Activated naive CD8-positive, alpha-beta T cell treated with anti-CD3 and anti-CD28 coated beads, Interleukin-2, amount 50 U/mL, for 24 hours (primary cell): ENCODE data around the gene GTF3C6.
"Not testable (repeated sequence)": the region's sequence is repeated elsewhere in the genome, so short reads cannot be mapped to it uniquely, and the experiment has no call there.

ENCODE experiments used
- ATAC-seq: fragments of 150-1000 bp; cut with Tn5 transposase; one replicate; pipeline ENCODE4 v1.10.0; 2021
- DNase-seq: peaks from one replicate; pipeline ENCODE4 v3.0.0; 2021
- H3K27ac Mint-ChIP-seq: one replicate; pipeline ENCODE4 v1.8.0; 2021; ENCODE audit warnings: mild to moderate bottlenecking, mixed read lengths
- H3K27me3 Mint-ChIP-seq: one replicate; pipeline ENCODE4 v1.8.0; 2021; ENCODE audit warnings: mixed read lengths
- H3K36me3 Mint-ChIP-seq: one replicate; pipeline ENCODE4 v1.8.0; 2021; ENCODE audit warnings: low read depth, mixed read lengths
- H3K4me1 Mint-ChIP-seq: one replicate; pipeline ENCODE4 v1.8.0; 2021; ENCODE audit warnings: mixed read lengths
- H3K4me3 Mint-ChIP-seq: one replicate; pipeline ENCODE4 v1.8.0; 2021; ENCODE audit warnings: mild to moderate bottlenecking, moderate library complexity, mixed read lengths
- H3K9me3 Mint-ChIP-seq: one replicate; pipeline ENCODE4 v1.8.0; 2021; ENCODE audit warnings: mixed read lengths

GTF3C6 gene

GRCh38 chr6:111011360-111012142 is 53.0 kb downstream of the GTF3C6 start:
- Mint-ChIP-seq H3K27ac (no peak overlapping the region), H3K4me3 (no peak overlapping the region), H3K36me3 (peaks cover 47% of the 10 kb centered on the region), H3K9me3 (no peaks in the 10 kb centered on the region), H3K27me3 (no peaks in the 10 kb centered on the region), H3K4me1 (peaks cover 2% of the 10 kb centered on the region)
- DNase-seq (no peak), ATAC-seq (no peak)

- Mint-ChIP-seq H3K9me3 (no peaks in the 10 kb centered on the region), H3K4me3 (no peak overlapping the region), H3K36me3 (peaks cover 48% of the 10 kb centered on the region), H3K27me3 (no peaks in the 10 kb centered on the region), H3K27ac (no peak overlapping the region), H3K4me1 (peaks cover 2% of the 10 kb centered on the region)
- DNase-seq, result no peak
- no peak for ATAC-seq
Measured at GRCh38 chr6:111012143-111012452, 53.6 kb downstream of the GTF3C6 start.

GRCh38 chr6:111012520-111012919 is 54.0 kb downstream of the GTF3C6 start:
- not testable (repeated sequence) for H3K4me3 Mint-ChIP-seq, H3K9me3 Mint-ChIP-seq, ATAC-seq, H3K4me1 Mint-ChIP-seq, H3K27me3 Mint-ChIP-seq, H3K27ac Mint-ChIP-seq, DNase-seq
- peaks cover 47% of the 10 kb centered on the region for H3K36me3 Mint-ChIP-seq

- Mint-ChIP-seq H3K27me3 (no peaks in the 10 kb centered on the region), H3K9me3 (no peaks in the 10 kb centered on the region), H3K36me3 (peaks cover 46% of the 10 kb centered on the region), H3K4me1 (peaks cover 2% of the 10 kb centered on the region), H3K27ac (no peak overlapping the region), H3K4me3 (no peak overlapping the region)
- DNase-seq, result no peak
- ATAC-seq, result no peak
Measured at GRCh38 chr6:111013144-111013915, 54.8 kb downstream of the GTF3C6 start.

- no peaks in the 10 kb centered on the region for H3K27me3 Mint-ChIP-seq
- peaks cover 2% of the 10 kb centered on the region for H3K4me1 Mint-ChIP-seq
- ATAC-seq (no peak), DNase-seq (no peak)
- H3K4me3 Mint-ChIP-seq, result no peak overlapping the region
- H3K27ac Mint-ChIP-seq, result no peak overlapping the region
- no peaks in the 10 kb centered on the region for H3K9me3 Mint-ChIP-seq
- peaks cover 41% of the 10 kb centered on the region for H3K36me3 Mint-ChIP-seq
Measured at GRCh38 chr6:111015389-111016124, 57.1 kb downstream of the GTF3C6 start.

- not testable (repeated sequence) for H3K27ac Mint-ChIP-seq, H3K4me1 Mint-ChIP-seq, H3K4me3 Mint-ChIP-seq, DNase-seq, ATAC-seq, H3K9me3 Mint-ChIP-seq, H3K27me3 Mint-ChIP-seq
- peaks cover 37% of the 10 kb centered on the region for H3K36me3 Mint-ChIP-seq
Measured at GRCh38 chr6:111017241-111017640, 58.7 kb downstream of the GTF3C6 start.
